ENCODE measurements around the gene TSSC4. TPM values are rescaled to one million over a fixed set of nuclear protein-coding genes. Genes with fewer than 3 reads are reported as not detected.

TSSC4 gene
- total and polyA plus RNA-seq, 7 donors, result 43.7 to 60.1 (median 49.6) TPM

GRCh38 chr11:2419638-2420501 lies 19.3 kb downstream of the TSSC4 start:
- H3K4me3 ChIP-seq, result no peak overlapping the region
- H3K36me3 ChIP-seq, result no peaks in the 10 kb centered on the region
- peak overlapping the region in 3 of 4 donors; percentile 17 to 63 (median 47) for H3K27ac ChIP-seq
- H3K4me1 ChIP-seq, result peaks cover 0 to 19% (median 12%) of the 10 kb centered on the region in 4 donors
- DNase-seq, result peak; percentile 89
- TF ChIP-seq, protein P1, sequence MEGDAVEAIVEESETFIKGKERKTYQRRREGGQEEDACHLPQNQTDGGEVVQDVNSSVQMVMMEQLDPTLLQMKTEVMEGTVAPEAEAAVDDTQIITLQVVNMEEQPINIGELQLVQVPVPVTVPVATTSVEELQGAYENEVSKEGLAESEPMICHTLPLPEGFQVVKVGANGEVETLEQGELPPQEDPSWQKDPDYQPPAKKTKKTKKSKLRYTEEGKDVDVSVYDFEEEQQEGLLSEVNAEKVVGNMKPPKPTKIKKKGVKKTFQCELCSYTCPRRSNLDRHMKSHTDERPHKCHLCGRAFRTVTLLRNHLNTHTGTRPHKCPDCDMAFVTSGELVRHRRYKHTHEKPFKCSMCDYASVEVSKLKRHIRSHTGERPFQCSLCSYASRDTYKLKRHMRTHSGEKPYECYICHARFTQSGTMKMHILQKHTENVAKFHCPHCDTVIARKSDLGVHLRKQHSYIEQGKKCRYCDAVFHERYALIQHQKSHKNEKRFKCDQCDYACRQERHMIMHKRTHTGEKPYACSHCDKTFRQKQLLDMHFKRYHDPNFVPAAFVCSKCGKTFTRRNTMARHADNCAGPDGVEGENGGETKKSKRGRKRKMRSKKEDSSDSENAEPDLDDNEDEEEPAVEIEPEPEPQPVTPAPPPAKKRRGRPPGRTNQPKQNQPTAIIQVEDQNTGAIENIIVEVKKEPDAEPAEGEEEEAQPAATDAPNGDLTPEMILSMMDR (IDR thresholded peaks at IDR 0.05), result peak; percentile 67 to 86 (median 82)
- TF ChIP-seq EP300 (IDR thresholded peaks at IDR 0.05), result no peak
- 13 to 54% methylated on average over 36 of the region's 36 CpGs for WGBS, 2 donors
- H3K27me3 ChIP-seq, result peaks cover 0 to 5% (median 0%) of the 10 kb centered on the region in 3 donors
- no peaks in the 10 kb centered on the region for H3K9me3 ChIP-seq
- intact Hi-C loops (cut with DNase I), result loop anchor here (1.0 to 5.0 kb wide), 4 partner anchors 43 to 472 kb away; partner anchors contain the start of gene CD81

DNA sequence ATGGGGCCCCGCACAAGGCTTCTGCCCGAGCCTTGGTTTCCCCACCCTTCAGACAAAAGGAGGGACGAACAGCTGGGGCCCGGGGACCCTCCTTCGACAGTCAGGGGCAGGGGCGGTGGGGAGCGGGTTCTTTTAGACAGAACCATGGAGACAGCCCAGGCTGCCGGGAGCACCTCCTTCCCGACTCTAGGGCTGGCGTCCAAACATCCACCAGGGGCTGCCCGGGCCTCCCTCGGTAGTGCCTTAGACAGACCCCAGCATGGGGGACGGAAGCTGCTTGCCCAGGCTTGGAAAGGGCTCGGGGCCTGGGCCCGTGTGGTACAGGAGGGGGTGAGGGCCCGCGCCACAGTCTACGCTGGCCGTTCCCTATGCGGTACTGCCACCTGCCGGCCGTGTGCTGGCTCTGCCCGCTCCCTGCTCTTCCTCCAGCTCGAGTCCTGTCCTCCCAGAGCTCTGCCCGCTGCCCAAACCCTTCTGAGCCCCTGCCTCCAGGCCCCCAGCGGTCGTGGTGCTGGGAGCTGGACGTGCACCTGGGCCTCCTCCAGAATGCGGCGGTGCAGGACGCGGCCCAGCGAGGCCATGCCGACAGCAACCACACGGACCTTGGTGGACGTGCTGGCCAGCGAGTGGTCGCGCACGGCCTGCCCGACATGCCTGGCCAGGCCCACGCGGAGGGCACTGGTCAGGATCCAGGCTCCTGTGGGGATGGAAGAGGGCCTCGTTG lies 20.1 kb downstream of the TSSC4 start:
- 8 to 30% methylated on average over 44 of the region's 44 CpGs for WGBS, 2 donors
- H3K27me3 ChIP-seq, result peaks cover 0 to 5% (median 0%) of the 10 kb centered on the region in 3 donors
- H3K4me3 ChIP-seq, result no peak overlapping the region
- peak; percentile 87 for DNase-seq
- peak overlapping the region in 2 of 4 donors; percentile 47 to 63 for H3K27ac ChIP-seq
- no peaks in the 10 kb centered on the region for H3K36me3 ChIP-seq
- intact Hi-C loops (cut with DNase I), result loop anchor here (1.0 to 5.0 kb wide), 4 partner anchors 44 to 472 kb away; partner anchors contain the start of gene CD81
- no peaks in the 10 kb centered on the region for H3K9me3 ChIP-seq
- H3K4me1 ChIP-seq, result peaks cover 0 to 19% (median 12%) of the 10 kb centered on the region in 4 donors
- no peak for TF ChIP-seq EP300 (IDR thresholded peaks at IDR 0.05)
- TF ChIP-seq, protein P1 (IDR thresholded peaks at IDR 0.05), result peak; percentile 94 to 96 (median 96)
- TF ChIP-seq POLR2A (IDR thresholded peaks at IDR 0.05), result no peak

GRCh38 chr11:2421226-2421994 lies 20.9 kb downstream of the TSSC4 start:
- Histone ChIP-seq H3K4me1 (peaks cover 0 to 19% (median 12%) of the 10 kb centered on the region in 4 donors), H3K27ac (no peak overlapping the region), H3K36me3 (no peaks in the 10 kb centered on the region), H3K9me3 (no peaks in the 10 kb centered on the region), H3K4me3 (no peak overlapping the region), H3K27me3 (peaks cover 0 to 5% (median 0%) of the 10 kb centered on the region in 3 donors)
- intact Hi-C loops (cut with DNase I), result loop anchor here (2.0 to 5.0 kb wide), 2 partner anchors 45 to 471 kb away; partner anchors contain the start of gene CD81
- TF ChIP-seq POLR2A (IDR thresholded peaks at IDR 0.05), result no peak
- TF ChIP-seq POLR2AphosphoS5 (IDR thresholded peaks at IDR 0.05), result no peak
- no peak for TF ChIP-seq EP300 (IDR thresholded peaks at IDR 0.05)
- TF ChIP-seq, protein P1 (IDR thresholded peaks at IDR 0.05), result no peak
- no peak for DNase-seq
- WGBS, 2 donors, result 29 to 69% methylated on average over 19 of the region's 19 CpGs

- Histone ChIP-seq H3K9me3 (no peaks in the 10 kb centered on the region), H3K4me3 (no peak overlapping the region), H3K27me3 (peaks cover 0 to 5% (median 0%) of the 10 kb centered on the region in 3 donors), H3K36me3 (no peaks in the 10 kb centered on the region), H3K4me1 (peaks cover 0 to 19% (median 12%) of the 10 kb centered on the region in 4 donors), H3K27ac (no peak overlapping the region)
- DNase-seq, result no peak
- TF ChIP-seq POLR2AphosphoS5 (IDR thresholded peaks at IDR 0.05) (no peak), EP300 (IDR thresholded peaks at IDR 0.05) (no peak), POLR2A (IDR thresholded peaks at IDR 0.05) (no peak)
- TF ChIP-seq, protein P1 (IDR thresholded peaks at IDR 0.05), result no peak
- 39 to 83% methylated on average over 17 of the region's 17 CpGs for WGBS, 2 donors
- intact Hi-C loops (cut with DNase I), result loop anchor here (2.0 to 5.0 kb wide), 2 partner anchors 45 to 470 kb away; partner anchors contain the start of gene CD81
Measured at GRCh38 chr11:2421996-2422395, 21.4 kb downstream of the TSSC4 start.
